Measurements from ENCODE around the gene CCDC190.
A peak's percentile ranks its signal among the peaks of the same experiment; 100 is the strongest.

Gene CCDC190

GRCh38 chr1:162877412-162877811 is 16.4 kb upstream of the CCDC190 start:
- TF ChIP-seq EZH2phosphoT487 (IDR thresholded peaks at IDR 0.05; ENCODE audit: borderline replicate concordance) (no peak), CTCF (conservative IDR thresholded peaks at IDR 0.05; ENCODE audit: low read length) (no peak)
- H4K20me1 ChIP-seq (ENCODE audit: insufficient read depth, low read length, poor library complexity, severe bottlenecking): no peaks in the 10 kb centered on the region

GRCh38 chr1:162876751-162877150 is 15.8 kb upstream of the CCDC190 start:
- H3K4me2 ChIP-seq (ENCODE audit: low read depth, low read length, poor library complexity, severe bottlenecking): peak overlapping the region; percentile 52

More at GRCh38 chr1:162877412-162877811, 16.4 kb upstream of the CCDC190 start:
- Histone ChIP-seq H3K4me2 (ENCODE audit: low read depth, low read length, poor library complexity, severe bottlenecking) (no peak overlapping the region), H3K9me3 (ENCODE audit: insufficient read depth, low read depth, low read length) (no peaks in the 10 kb centered on the region), H3K9me2 (replicated peaks; ENCODE audit: low read depth, low read length) (no peaks in the 10 kb centered on the region), H2AFZ (ENCODE audit: low read length) (peak overlapping the region; percentile 80), H3K9ac (ENCODE audit: low read depth, low read length, poor library complexity, severe bottlenecking) (no peak overlapping the region), H3F3A (ENCODE audit: low read depth) (no peaks in the 10 kb centered on the region), H3K4me1 (ENCODE audit: insufficient read depth, low read length, poor library complexity, severe bottlenecking) (peaks cover 11% of the 10 kb centered on the region), H3K4me3 (ENCODE audit: low read length, poor library complexity, severe bottlenecking) (no peak overlapping the region), H3K27me3 (ENCODE audit: insufficient read depth, low read length, poor library complexity, severe bottlenecking) (no peaks in the 10 kb centered on the region), H3K36me3 (ENCODE audit: insufficient read depth, low read length) (no peaks in the 10 kb centered on the region), H3K79me2 (ENCODE audit: insufficient read depth, low read length) (no peaks in the 10 kb centered on the region)

DNA sequence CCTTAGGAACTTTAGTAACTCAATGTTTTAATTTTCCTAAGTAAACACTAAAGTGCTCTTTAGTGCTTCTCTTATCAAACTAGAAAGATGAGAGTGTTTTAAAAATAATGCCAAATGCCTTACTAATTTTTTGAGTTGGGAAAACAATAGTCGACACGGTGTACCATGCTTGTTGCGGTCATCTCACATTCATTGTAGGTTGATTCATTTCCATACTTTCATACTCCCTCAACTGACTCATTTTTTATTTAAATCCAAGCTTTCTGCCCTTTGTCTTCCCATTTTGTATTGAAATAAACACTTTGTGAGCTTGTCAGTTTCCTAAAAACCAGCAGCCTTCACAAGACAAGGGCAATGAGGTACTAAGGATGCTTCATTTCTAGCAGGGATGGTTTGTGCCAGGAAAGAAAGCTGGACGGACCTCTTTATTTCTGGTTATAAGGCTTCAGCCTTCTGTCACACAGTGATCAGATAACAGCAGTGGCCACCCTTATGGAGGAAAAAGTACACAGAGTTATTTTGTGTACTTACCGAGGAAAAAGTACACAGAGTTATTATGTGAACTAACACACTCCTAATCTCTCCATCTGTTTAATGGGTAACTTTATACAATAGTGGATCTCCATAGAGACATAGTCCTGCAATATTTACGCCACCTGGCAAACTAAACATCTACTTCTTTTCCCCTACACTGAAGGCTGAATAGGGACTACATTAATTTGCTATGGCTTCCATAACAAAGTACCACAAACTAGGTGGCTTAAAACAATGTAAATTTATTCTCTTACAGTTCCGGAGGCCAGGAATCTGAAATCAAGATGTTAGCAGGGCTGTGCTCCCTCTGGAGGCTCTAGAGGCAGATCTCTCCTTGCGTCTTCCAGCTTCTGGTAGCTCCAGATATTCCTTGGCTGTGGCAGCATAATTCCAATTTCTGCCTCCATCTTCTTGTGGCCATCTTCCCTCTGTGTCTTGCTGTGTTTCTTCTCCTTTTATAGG is 13.0 kb upstream of the CCDC190 start:
- no peaks in the 10 kb centered on the region for H3K27me3 ChIP-seq (ENCODE audit: insufficient read depth, low read length, poor library complexity, severe bottlenecking)
- H3K9me3 ChIP-seq (ENCODE audit: insufficient read depth, low read depth, low read length): no peaks in the 10 kb centered on the region
- H3F3A ChIP-seq (ENCODE audit: low read depth): no peaks in the 10 kb centered on the region
- no peak overlapping the region; the same call in 1 of the 2 replicates for H2AFZ ChIP-seq (ENCODE audit: low read length)
- no peak for TF ChIP-seq CTCF (conservative IDR thresholded peaks at IDR 0.05; ENCODE audit: low read length)
- no peak for TF ChIP-seq EZH2phosphoT487 (IDR thresholded peaks at IDR 0.05; ENCODE audit: borderline replicate concordance)
- no peak overlapping the region for H3K4me2 ChIP-seq (ENCODE audit: low read depth, low read length, poor library complexity, severe bottlenecking)
- no peak overlapping the region for H3K9ac ChIP-seq (ENCODE audit: low read depth, low read length, poor library complexity, severe bottlenecking)
- H3K4me3 ChIP-seq (ENCODE audit: low read length, poor library complexity, severe bottlenecking): no peak overlapping the region
- no peaks in the 10 kb centered on the region for H3K9me2 ChIP-seq (replicated peaks; ENCODE audit: low read depth, low read length)
- no peaks in the 10 kb centered on the region for H4K20me1 ChIP-seq (ENCODE audit: insufficient read depth, low read length, poor library complexity, severe bottlenecking)
- no peaks in the 10 kb centered on the region for H3K36me3 ChIP-seq (ENCODE audit: insufficient read depth, low read length)
- no peaks in the 10 kb centered on the region for H3K79me2 ChIP-seq (ENCODE audit: insufficient read depth, low read length)
- peaks cover 11% of the 10 kb centered on the region for H3K4me1 ChIP-seq (ENCODE audit: insufficient read depth, low read length, poor library complexity, severe bottlenecking)

More at GRCh38 chr1:162876751-162877150, 15.8 kb upstream of the CCDC190 start:
- Histone ChIP-seq H3K79me2 (ENCODE audit: insufficient read depth, low read length) (no peaks in the 10 kb centered on the region), H3K9ac (ENCODE audit: low read depth, low read length, poor library complexity, severe bottlenecking) (peak overlapping the region; percentile 11), H4K20me1 (ENCODE audit: insufficient read depth, low read length, poor library complexity, severe bottlenecking) (no peaks in the 10 kb centered on the region), H3K9me3 (ENCODE audit: insufficient read depth, low read depth, low read length) (no peaks in the 10 kb centered on the region), H3K4me1 (ENCODE audit: insufficient read depth, low read length, poor library complexity, severe bottlenecking) (peaks cover 11% of the 10 kb centered on the region), H3F3A (ENCODE audit: low read depth) (no peaks in the 10 kb centered on the region), H3K9me2 (replicated peaks; ENCODE audit: low read depth, low read length) (no peaks in the 10 kb centered on the region), H3K27me3 (ENCODE audit: insufficient read depth, low read length, poor library complexity, severe bottlenecking) (no peaks in the 10 kb centered on the region), H2AFZ (ENCODE audit: low read length) (peak overlapping the region; percentile 80), H3K4me3 (ENCODE audit: low read length, poor library complexity, severe bottlenecking) (peak overlapping the region; percentile 28), H3K36me3 (ENCODE audit: insufficient read depth, low read length) (no peaks in the 10 kb centered on the region)
- no peak for TF ChIP-seq EZH2phosphoT487 (IDR thresholded peaks at IDR 0.05; ENCODE audit: borderline replicate concordance)
- no peak for TF ChIP-seq CTCF (conservative IDR thresholded peaks at IDR 0.05; ENCODE audit: low read length)
